PC-9 (cell line): ENCODE measurements around the gene DOCK7. TPM values are rescaled to one million over a fixed set of nuclear protein-coding genes. Genes with fewer than 3 reads are reported as not detected.

Source experiments
- BruUV-seq: library from RNA; stranded (reverse); fragments of 400-500 nt; replicated peaks from 2 replicates; lab custom pipeline; 2021; lab: Mats Ljungman, UMichigan
- CTCF ChIA-PET: fragments of 300-600 bp; sonication (Branson Sonifier 250); formaldehyde crosslinking; loops from one replicate; lab custom pipeline; 2022; ENCODE audit warnings: antibody characterized with exemption; lab: Charles Lee
- POLR2A ChIA-PET: fragments of 300-600 bp; sonication (Branson Sonifier 250); formaldehyde crosslinking; loops from one replicate; lab custom pipeline; 2022; ENCODE audit warnings: antibody characterized with exemption; ENCODE audit not compliant: unreplicated experiment; lab: Charles Lee
- DNase-seq, 2 experiments: peaks; one replicate each; pipeline versions ENCODE4 v3.0.0 to v3.0.0-alpha.2; 2015 to 2022; ENCODE audit warnings: mixed read lengths in 1 of 2
- H2AFZ ChIP-seq: fragments of 200-600 bp; sonication (generic); 2 replicates; pipeline ENCODE4 v1.8.1; 2017; ENCODE audit warnings: antibody characterized with exemption
- H3F3A ChIP-seq: fragments of 200-600 bp; sonication (generic); 2 replicates; pipeline ENCODE4 v1.8.1; 2017; ENCODE audit warnings: antibody characterized with exemption, mild to moderate bottlenecking, low read depth; ENCODE audit not compliant: insufficient read depth
- H3K27ac ChIP-seq: fragments of 200-600 bp; sonication (generic); 2 replicates; pipeline ENCODE4 v1.6.1; 2016; ENCODE audit warnings: mixed run types
- H3K27me3 ChIP-seq: fragments of 200-600 bp; sonication (generic); 2 replicates; pipeline ENCODE4 v1.6.1; 2016; ENCODE audit warnings: low read depth, mixed run types; ENCODE audit not compliant: insufficient read depth
- H3K36me3 ChIP-seq: fragments of 200-600 bp; sonication (generic); 2 replicates; pipeline ENCODE4 v1.6.1; 2016; ENCODE audit warnings: low read depth, mixed run types
- H3K4me1 ChIP-seq: fragments of 200-600 bp; sonication (generic); replicated peaks from 2 replicates; pipeline ENCODE4 v1.6.1; 2016; ENCODE audit warnings: mixed run types; ENCODE audit not compliant: insufficient read depth
- H3K4me2 ChIP-seq: fragments of 200-600 bp; sonication (generic); 2 replicates; pipeline ENCODE4 v1.6.1; 2017; ENCODE audit warnings: mixed run types
- H3K4me3 ChIP-seq: fragments of 200-600 bp; sonication (generic); 2 replicates; pipeline ENCODE4 v1.6.1; 2016; ENCODE audit warnings: mixed run types
- H3K79me2 ChIP-seq: fragments of 200-600 bp; sonication (generic); 2 replicates; pipeline ENCODE4 v1.6.1; 2017; ENCODE audit warnings: low read depth, mixed run types
- H3K9me2 ChIP-seq: fragments of 200-600 bp; sonication (generic); 2 replicates; pipeline ENCODE4 v1.8.1; 2017; ENCODE audit warnings: mild to moderate bottlenecking; ENCODE audit not compliant: insufficient read depth
- H3K9me3 ChIP-seq: fragments of 200-600 bp; sonication (generic); 2 replicates; pipeline ENCODE4 v1.8.1; 2016; ENCODE audit warnings: low read depth; ENCODE audit not compliant: insufficient read depth
- H4K20me1 ChIP-seq: fragments of 200-600 bp; sonication (generic); 2 replicates; pipeline ENCODE4 v1.8.1; 2017; ENCODE audit not compliant: insufficient read depth
- CTCF ChIP-seq: fragments of 200-600 bp; sonication (generic); conservative IDR thresholded peaks from 2 replicates; pipeline ENCODE4 v1.6.1; 2017; ENCODE audit warnings: mixed run types, antibody characterized with exemption, mild to moderate bottlenecking, moderate library complexity
- EZH2 ChIP-seq: fragments of 200-600 bp; sonication (generic); IDR thresholded peaks from 2 replicates; pipeline ENCODE4 v1.8.0; 2017; ENCODE audit warnings: antibody characterized with exemption, low read depth
- intact Hi-C: fragments of 100-400 bp; cut with micrococcal nuclease; formaldehyde crosslinking; loops from one replicate; pipeline ENCODE4 v1.10.0; 2022; ENCODE audit not compliant: unreplicated experiment
- total RNA-seq: library from RNA; stranded (reverse); gene quantifications from 2 replicates; pipeline ENCODE4 v1.2.3, GENCODE V29; 2021

Gene DOCK7
- total RNA-seq, 1 experiment from 2014 or later: 34.0 TPM

GRCh38 chr1:62436039-62436465, 252.1 kb downstream of the DOCK7 start:
- TF ChIP-seq EZH2 (no peak), CTCF (no peak)
- peaks cover 5% of the 10 kb centered on the region; the same call in 1 of the 2 replicates for H4K20me1 ChIP-seq
- peaks cover 17% of the 10 kb centered on the region for H3F3A ChIP-seq
- H2AFZ ChIP-seq: peak overlapping the region; percentile 87
- peak overlapping the region; percentile 95 for H3K27ac ChIP-seq
- BruUV-seq: no TSS peak
- peaks cover 7% of the 10 kb centered on the region; the same call in 1 of the 2 replicates for H3K36me3 ChIP-seq
- no peaks in the 10 kb centered on the region for H3K9me2 ChIP-seq
- peaks cover 23% of the 10 kb centered on the region for H3K4me1 ChIP-seq
- H3K79me2 ChIP-seq: peaks cover 53% of the 10 kb centered on the region
- CTCF ChIA-PET: interaction anchor here (0.9 kb wide), 1 partner anchor 261 kb away, joined by 5 read pairs; no protein-coding TSS in a partner anchor
- peak overlapping the region; percentile 87 for H3K4me2 ChIP-seq
- H3K27me3 ChIP-seq: no peaks in the 10 kb centered on the region
- intact Hi-C loops: loop anchor here (1.0 to 5.0 kb wide), 6 partner anchors 206 to 931 kb away; partner anchors contain the start of genes ALG6 and ATG4C
- POLR2A ChIA-PET: interaction anchor here (0.5 to 0.9 kb wide), 6 partner anchors 11 to 256 kb away, joined by 3 to 9 read pairs (median 5); no protein-coding TSS in a partner anchor
- no peak for DNase-seq
- peak overlapping the region; percentile 100 for H3K4me3 ChIP-seq
- H3K9me3 ChIP-seq: no peaks in the 10 kb centered on the region

- H3F3A ChIP-seq: peaks cover 17% of the 10 kb centered on the region
- no peak for TF ChIP-seq CTCF
- TF ChIP-seq EZH2: no peak
- H3K27ac ChIP-seq: peak overlapping the region; percentile 95
- H3K4me3 ChIP-seq: peak overlapping the region; percentile 100
- peaks cover 5% of the 10 kb centered on the region; the same call in 1 of the 2 replicates for H4K20me1 ChIP-seq
- H3K27me3 ChIP-seq: no peaks in the 10 kb centered on the region
- H3K36me3 ChIP-seq: 0 out of 2 replicates have a peak, but pooled peaks cover under 1% of the 10 kb centered on the region
- intact Hi-C loops: loop anchor here (1.0 to 5.0 kb wide), 6 partner anchors 205 to 932 kb away; partner anchors contain the start of genes ALG6 and ATG4C
- H3K4me1 ChIP-seq: peaks cover 23% of the 10 kb centered on the region
- peak overlapping the region; percentile 87 for H3K4me2 ChIP-seq
- H3K9me3 ChIP-seq: no peaks in the 10 kb centered on the region
- ChIA-PET POLR2A (interaction anchor here (0.5 to 0.9 kb wide), 6 partner anchors 10 to 255 kb away, joined by 3 to 9 read pairs (median 5); no protein-coding TSS in a partner anchor), CTCF (interaction anchor here (0.9 kb wide), 1 partner anchor 260 kb away, joined by 5 read pairs; no protein-coding TSS in a partner anchor)
- peak overlapping the region; percentile 87 for H2AFZ ChIP-seq
- peaks cover 47% of the 10 kb centered on the region for H3K79me2 ChIP-seq
- BruUV-seq: TSS peak; percentile 91
- no peaks in the 10 kb centered on the region for H3K9me2 ChIP-seq
- DNase-seq: peak in 1 of 2 experiments; percentile 43
Measured at GRCh38 chr1:62435231-62436038, 252.8 kb downstream of the DOCK7 start.

GRCh38 chr1:62434618-62435001, 253.6 kb downstream of the DOCK7 start:
- Histone ChIP-seq H3K9me2 (no peaks in the 10 kb centered on the region), H3K4me3 (no peak overlapping the region), H3K36me3 (no peaks in the 10 kb centered on the region), H3K4me2 (peak overlapping the region; percentile 87), H3K9me3 (no peaks in the 10 kb centered on the region), H3K4me1 (peaks cover 19% of the 10 kb centered on the region), H3F3A (peaks cover 17% of the 10 kb centered on the region), H3K79me2 (peaks cover 39% of the 10 kb centered on the region), H3K27ac (no peak overlapping the region), H2AFZ (no peak overlapping the region), H4K20me1 (peaks cover 4% of the 10 kb centered on the region; the same call in 1 of the 2 replicates), H3K27me3 (no peaks in the 10 kb centered on the region)
- no peak for DNase-seq
- no peak for TF ChIP-seq CTCF
- TF ChIP-seq EZH2: no peak
- POLR2A ChIA-PET: no interaction called here
- CTCF ChIA-PET: no interaction called here
- intact Hi-C loops: loop anchor here (5.0 kb wide), 1 partner anchor 933 kb away; the partner anchor contains the start of gene ALG6
- no TSS peak for BruUV-seq
